Mesenchymal stem cell (in vitro differentiated cells and primary cell): ENCODE data around the gene STX17.
A peak's percentile ranks its signal among the peaks of the same experiment; 100 is the strongest.

ENCODE experiments used
- DNase-seq: peaks from one replicate; pipeline ENCODE4 v3.0.0-alpha.2; 2013
- H2AFZ ChIP-seq: one replicate; pipeline ENCODE4 v1.6.1; 2013; ENCODE audit warnings: low read depth, mild to moderate bottlenecking, control low read depth, inconsistent platforms, low read length, moderate library complexity
- H2AK5ac ChIP-seq: 2 replicates; pipeline ENCODE4 v1.6.1; 2013; ENCODE audit warnings: low read length, moderate library complexity, mild to moderate bottlenecking, inconsistent platforms; ENCODE audit not compliant: severe bottlenecking
- H2BK120ac ChIP-seq: one replicate; pipeline ENCODE4 v1.6.1; 2013; ENCODE audit warnings: low read depth, mild to moderate bottlenecking, inconsistent platforms, low read length, moderate library complexity
- H2BK12ac ChIP-seq, 2 experiments: one replicate each; pipeline ENCODE4 v1.6.1; 2013; ENCODE audit warnings: inconsistent platforms in 2 of 2, low read length in 2 of 2, mild to moderate bottlenecking in 2 of 2, moderate library complexity in 2 of 2, control low read depth in 1 of 2
- H2BK15ac ChIP-seq: one replicate; pipeline ENCODE4 v1.6.1; 2013; ENCODE audit warnings: mild to moderate bottlenecking, low read depth, inconsistent platforms; ENCODE audit not compliant: poor library complexity, severe bottlenecking
- H2BK5ac ChIP-seq: 2 replicates; pipeline ENCODE4 v1.6.1; 2013; ENCODE audit warnings: low read depth, mild to moderate bottlenecking, low read length, control low read depth, inconsistent platforms; ENCODE audit not compliant: poor library complexity, severe bottlenecking
- H3K14ac ChIP-seq, 2 experiments: one replicate each; pipeline ENCODE4 v1.6.1; 2013; ENCODE audit warnings: inconsistent platforms in 2 of 2, low read length in 2 of 2, control low read depth in 1 of 2, mild to moderate bottlenecking in 1 of 2, moderate library complexity in 1 of 2
- H3K18ac ChIP-seq, 2 experiments: one replicate each; pipeline ENCODE4 v1.6.1; 2013; ENCODE audit warnings: inconsistent platforms in 2 of 2, low read length in 2 of 2, control low read depth in 1 of 2, low read depth in 1 of 2, mild to moderate bottlenecking in 1 of 2
- H3K23ac ChIP-seq, 2 experiments: one replicate each; pipeline ENCODE4 v1.6.1; 2013; ENCODE audit warnings: inconsistent platforms in 2 of 2, low read length in 2 of 2, mild to moderate bottlenecking in 2 of 2, moderate library complexity in 2 of 2, control low read depth in 1 of 2
- H3K27ac ChIP-seq: 2 replicates; pipeline ENCODE4 v1.5.1; 2013; ENCODE audit warnings: mild to moderate bottlenecking, moderate library complexity, low read length, control low read depth, inconsistent platforms; ENCODE audit not compliant: poor library complexity, severe bottlenecking
- H3K27me3 ChIP-seq, 2 experiments: 2 replicates each; pipeline versions ENCODE4 v1.6.1 to v1.7.0; 2013; ENCODE audit warnings: low read length in 2 of 2, mild to moderate bottlenecking in 2 of 2, moderate library complexity in 2 of 2, control low read depth in 1 of 2, inconsistent platforms in 1 of 2; ENCODE audit not compliant: control insufficient read depth in 1 of 2, insufficient read depth in 1 of 2
- H3K36me3 ChIP-seq, 2 experiments: 2 replicates each; pipeline versions ENCODE4 v1.6.1 to v1.7.0; 2013; ENCODE audit warnings: low read length in 2 of 2, control low read depth in 1 of 2, inconsistent platforms in 1 of 2, low read depth in 1 of 2, mild to moderate bottlenecking in 1 of 2; ENCODE audit not compliant: insufficient read depth in 2 of 2, control insufficient read depth in 1 of 2
- H3K4ac ChIP-seq, 2 experiments: one replicate each; pipeline ENCODE4 v1.6.1; 2013; ENCODE audit warnings: inconsistent platforms in 2 of 2, low read length in 2 of 2, mild to moderate bottlenecking in 2 of 2, moderate library complexity in 2 of 2, control low read depth in 1 of 2, low read depth in 1 of 2
- H3K4me1 ChIP-seq: 2 replicates; pipeline ENCODE4 v1.6.1; 2013; ENCODE audit warnings: low read depth, low read length, control low read depth; ENCODE audit not compliant: control insufficient read depth, insufficient read depth
- H3K4me2 ChIP-seq: 2 replicates; pipeline ENCODE4 v1.6.1; 2013; ENCODE audit warnings: low read length, mild to moderate bottlenecking, inconsistent platforms; ENCODE audit not compliant: poor library complexity, severe bottlenecking
- H3K4me3 ChIP-seq, 2 experiments: 2 replicates each; pipeline versions ENCODE4 v1.5.1 to v1.7.0; 2013; ENCODE audit warnings: low read length in 2 of 2, mild to moderate bottlenecking in 2 of 2, control low read depth in 1 of 2, low read depth in 1 of 2; ENCODE audit not compliant: insufficient read depth in 1 of 2
- H3K79me1 ChIP-seq: replicated peaks from 2 replicates; pipeline ENCODE4 v1.6.1; 2013; ENCODE audit warnings: mild to moderate bottlenecking, control low read depth, low read length, inconsistent platforms; ENCODE audit not compliant: poor library complexity, severe bottlenecking
- H3K9ac ChIP-seq: 2 replicates; pipeline ENCODE4 v1.7.0; 2013; ENCODE audit warnings: mild to moderate bottlenecking, low read length, moderate library complexity
- H3K9me3 ChIP-seq: 2 replicates; pipeline ENCODE4 v1.7.0; 2013; ENCODE audit warnings: mild to moderate bottlenecking, low read length; ENCODE audit not compliant: control insufficient read depth
- H4K8ac ChIP-seq: one replicate; pipeline ENCODE4 v1.6.1; 2013; ENCODE audit warnings: inconsistent platforms, mild to moderate bottlenecking, low read length, moderate library complexity
- H4K91ac ChIP-seq: one replicate; pipeline ENCODE4 v1.6.1; 2013; ENCODE audit warnings: mild to moderate bottlenecking, low read length, inconsistent platforms
- WGBS: methylation state at CpG from one replicate; pipeline ENCODE4 v1.1.7; 2013; ENCODE audit warnings: mixed read lengths; 5-methylcytosine and 5-hydroxymethylcytosine counted together

Gene STX17

GRCh38 chr9:99896119-99896518 is 10.3 kb upstream of the STX17 start:
- H2BK15ac ChIP-seq = no peak overlapping the region
- 88% methylated on average over 1 of the region's 2 CpGs for WGBS

GRCh38 chr9:99903393-99903792 is 3.1 kb upstream of the STX17 start:
- no peak overlapping the region for H3K4ac ChIP-seq
- no peak overlapping the region for H3K23ac ChIP-seq
- no peak overlapping the region for H4K8ac ChIP-seq
- H2BK12ac ChIP-seq = no peak overlapping the region
- H3K27ac ChIP-seq = no peak overlapping the region
- no peak for DNase-seq
- no peak overlapping the region for H2BK5ac ChIP-seq
- peaks cover 1% of the 10 kb centered on the region for H3K4me1 ChIP-seq
- no peak overlapping the region for H3K9ac ChIP-seq
- H3K27me3 ChIP-seq = peaks cover 0 to 4% of the 10 kb centered on the region in 2 experiments
- H3K79me1 ChIP-seq = peaks cover 1% of the 10 kb centered on the region
- H3K9me3 ChIP-seq = no peaks in the 10 kb centered on the region
- no peak overlapping the region for H2BK120ac ChIP-seq
- H2AFZ ChIP-seq = no peak overlapping the region
- H3K18ac ChIP-seq = no peak overlapping the region
- no peak overlapping the region for H3K4me2 ChIP-seq
- no peak overlapping the region for H4K91ac ChIP-seq
- H3K4me3 ChIP-seq = no peak overlapping the region
- H2BK15ac ChIP-seq = no peak overlapping the region
- H3K14ac ChIP-seq = no peak overlapping the region
- 96% methylated on average over 1 of the region's 1 CpG for WGBS
- H2AK5ac ChIP-seq = no peak overlapping the region
- H3K36me3 ChIP-seq = no peaks in the 10 kb centered on the region

More at GRCh38 chr9:99896119-99896518, 10.3 kb upstream of the STX17 start:
- no peak overlapping the region for H2BK5ac ChIP-seq
- H3K79me1 ChIP-seq = no peaks in the 10 kb centered on the region
- H4K91ac ChIP-seq = no peak overlapping the region
- no peaks in the 10 kb centered on the region for H3K36me3 ChIP-seq
- no peak overlapping the region for H3K4ac ChIP-seq
- no peak overlapping the region for H3K4me2 ChIP-seq
- H3K9ac ChIP-seq = no peak overlapping the region
- peaks cover 17 to 25% of the 10 kb centered on the region in 2 experiments for H3K27me3 ChIP-seq
- no peak overlapping the region for H2AK5ac ChIP-seq
- H3K18ac ChIP-seq = no peak overlapping the region
- no peak overlapping the region for H4K8ac ChIP-seq
- H3K4me1 ChIP-seq = no peaks in the 10 kb centered on the region
- no peak overlapping the region for H3K23ac ChIP-seq
- no peak overlapping the region for H3K27ac ChIP-seq
- H3K9me3 ChIP-seq = no peaks in the 10 kb centered on the region
- H3K4me3 ChIP-seq = no peak overlapping the region
- DNase-seq = no peak
- H2BK120ac ChIP-seq = no peak overlapping the region
- H2AFZ ChIP-seq = no peak overlapping the region
- no peak overlapping the region for H3K14ac ChIP-seq
- no peak overlapping the region for H2BK12ac ChIP-seq

- Histone ChIP-seq H2AK5ac (no peak overlapping the region), H2AFZ (no peak overlapping the region), H4K91ac (no peak overlapping the region), H3K9me3 (no peaks in the 10 kb centered on the region), H2BK120ac (no peak overlapping the region), H3K79me1 (peaks cover 4% of the 10 kb centered on the region), H2BK15ac (peak overlapping the region; percentile 28), H4K8ac (no peak overlapping the region), H3K27ac (no peak overlapping the region), H3K23ac (no peak overlapping the region), H3K9ac (peak overlapping the region; percentile 91), H3K36me3 (no peaks in the 10 kb centered on the region), H3K27me3 (peaks cover 0 to 4% of the 10 kb centered on the region in 2 experiments), H3K18ac (peak overlapping the region in 1 of 2 experiments; percentile 43), H3K4me3 (peak overlapping the region; percentile 82 to 97), H2BK5ac (peak overlapping the region; percentile 38), H3K14ac (no peak overlapping the region), H3K4ac (no peak overlapping the region), H2BK12ac (no peak overlapping the region), H3K4me1 (peaks cover 1% of the 10 kb centered on the region), H3K4me2 (peak overlapping the region; percentile 77)
- peak; percentile 16 for DNase-seq
- 56% methylated on average over 9 of the region's 9 CpGs for WGBS
Measured at GRCh38 chr9:99905833-99906402, 536 bp upstream of the STX17 start.

DNA sequence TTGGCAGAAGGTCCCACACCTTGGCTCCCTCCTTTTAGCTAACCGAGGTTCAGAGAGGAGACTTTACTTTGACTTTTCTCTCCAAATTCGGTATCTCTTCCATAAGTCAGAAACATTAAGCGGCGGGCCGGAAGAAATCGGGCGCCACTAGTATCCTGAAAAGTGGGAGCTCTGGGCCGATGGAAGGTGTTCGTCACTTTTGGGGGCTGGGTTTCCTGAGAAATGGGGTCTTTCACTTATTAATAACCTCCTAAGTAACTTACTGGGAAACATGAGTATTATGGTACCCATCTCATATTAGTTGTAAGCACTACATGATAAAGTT is 716 bp downstream of the STX17 start:
- Histone ChIP-seq H3K18ac (peak overlapping the region; percentile 96 to 99), H2BK5ac (no peak overlapping the region), H3K4ac (peak overlapping the region; percentile 67 to 98), H3K79me1 (peaks cover 7% of the 10 kb centered on the region), H3K23ac (peak overlapping the region in 1 of 2 experiments; percentile 40), H3K14ac (peak overlapping the region in 1 of 2 experiments; percentile 89), H4K91ac (no peak overlapping the region), H3K27me3 (no peaks in the 10 kb centered on the region), H2AK5ac (no peak overlapping the region), H3K9ac (peak overlapping the region; percentile 91), H2AFZ (peak overlapping the region; percentile 95), H3K4me1 (peaks cover 1% of the 10 kb centered on the region), H3K4me2 (peak overlapping the region; percentile 86), H4K8ac (no peak overlapping the region), H3K4me3 (peak overlapping the region; percentile 82 to 97), H3K27ac (peak overlapping the region; percentile 51), H2BK15ac (peak overlapping the region; percentile 60), H3K36me3 (peaks cover 0 to 6% of the 10 kb centered on the region in 2 experiments), H2BK12ac (no peak overlapping the region), H3K9me3 (no peaks in the 10 kb centered on the region), H2BK120ac (peak overlapping the region; percentile 54)
- no peak for DNase-seq
- 19% methylated on average over 7 of the region's 9 CpGs for WGBS
